Measurements from ENCODE around the gene GAREM1.

DNA sequence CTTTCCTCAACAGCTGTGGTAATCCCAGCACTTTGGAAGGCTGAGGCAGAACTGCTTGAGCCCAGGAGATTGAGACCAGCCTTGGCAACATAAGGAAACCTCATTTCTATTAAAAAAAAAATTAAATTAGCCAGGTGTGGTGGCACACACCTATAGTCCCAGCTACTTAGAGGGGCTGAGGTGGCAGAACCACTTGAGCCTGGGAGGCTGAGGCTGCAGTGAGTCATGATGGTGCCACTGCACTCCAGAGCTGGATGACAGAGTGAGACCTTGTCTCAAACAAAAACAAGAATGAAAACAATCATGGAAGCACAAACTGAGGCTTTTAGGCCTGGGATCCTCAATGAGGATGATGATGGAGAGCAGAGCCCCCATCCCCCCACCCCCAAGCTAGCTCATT is 19.8 kb downstream of the GAREM1 start:
- TF ChIP-seq, protein P1, sequence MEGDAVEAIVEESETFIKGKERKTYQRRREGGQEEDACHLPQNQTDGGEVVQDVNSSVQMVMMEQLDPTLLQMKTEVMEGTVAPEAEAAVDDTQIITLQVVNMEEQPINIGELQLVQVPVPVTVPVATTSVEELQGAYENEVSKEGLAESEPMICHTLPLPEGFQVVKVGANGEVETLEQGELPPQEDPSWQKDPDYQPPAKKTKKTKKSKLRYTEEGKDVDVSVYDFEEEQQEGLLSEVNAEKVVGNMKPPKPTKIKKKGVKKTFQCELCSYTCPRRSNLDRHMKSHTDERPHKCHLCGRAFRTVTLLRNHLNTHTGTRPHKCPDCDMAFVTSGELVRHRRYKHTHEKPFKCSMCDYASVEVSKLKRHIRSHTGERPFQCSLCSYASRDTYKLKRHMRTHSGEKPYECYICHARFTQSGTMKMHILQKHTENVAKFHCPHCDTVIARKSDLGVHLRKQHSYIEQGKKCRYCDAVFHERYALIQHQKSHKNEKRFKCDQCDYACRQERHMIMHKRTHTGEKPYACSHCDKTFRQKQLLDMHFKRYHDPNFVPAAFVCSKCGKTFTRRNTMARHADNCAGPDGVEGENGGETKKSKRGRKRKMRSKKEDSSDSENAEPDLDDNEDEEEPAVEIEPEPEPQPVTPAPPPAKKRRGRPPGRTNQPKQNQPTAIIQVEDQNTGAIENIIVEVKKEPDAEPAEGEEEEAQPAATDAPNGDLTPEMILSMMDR (IDR thresholded peaks at IDR 0.05; ENCODE audit: control extremely low read depth in 1 of 3, insufficient read depth in 1 of 3, low read depth in 1 of 3, low read length in 3 of 3): no peak
- TF ChIP-seq RNF2 (IDR thresholded peaks at IDR 0.05; ENCODE audit: borderline replicate concordance, low read depth, low read length, missing control alignments, poor library complexity, severe bottlenecking) (no peak), JUN (IDR thresholded peaks at IDR 0.05; ENCODE audit: low read depth, low read length) (no peak), GABPA (IDR thresholded peaks at IDR 0.05; ENCODE audit: borderline replicate concordance, insufficient read depth, low read length) (no peak)

All from H1 (cell line).